ENCODE data around the gene ERCC3. TPM values are rescaled to one million over a fixed set of nuclear protein-coding genes. Genes with fewer than 3 reads are reported as not detected.

The ERCC3 gene
- total and polyA plus RNA-seq, 8 donors = 16.5 to 103 (median 34.5) TPM

DNA sequence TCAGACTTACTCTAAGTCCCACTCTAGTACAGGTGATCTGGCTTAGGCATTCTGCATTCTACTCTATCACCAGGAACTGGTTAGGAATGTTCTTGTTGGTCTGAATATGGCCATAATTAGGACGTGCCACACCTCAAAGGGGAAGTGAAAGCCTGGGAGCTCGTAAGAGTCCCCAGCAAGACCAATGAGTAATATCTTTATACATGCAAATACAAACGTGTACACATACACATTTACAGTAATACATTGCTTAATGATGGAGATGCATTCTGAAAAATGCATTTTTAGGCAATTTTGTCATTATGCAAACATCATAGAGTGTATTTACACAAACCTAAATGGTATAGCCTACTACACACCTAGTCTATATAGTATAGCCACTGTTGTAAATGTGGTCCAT is 19.5 kb upstream of the ERCC3 start:
- peak in 1 of 2 donors; percentile 6 for DNase-seq
- no peak overlapping the region for H3K27ac ChIP-seq

DNA sequence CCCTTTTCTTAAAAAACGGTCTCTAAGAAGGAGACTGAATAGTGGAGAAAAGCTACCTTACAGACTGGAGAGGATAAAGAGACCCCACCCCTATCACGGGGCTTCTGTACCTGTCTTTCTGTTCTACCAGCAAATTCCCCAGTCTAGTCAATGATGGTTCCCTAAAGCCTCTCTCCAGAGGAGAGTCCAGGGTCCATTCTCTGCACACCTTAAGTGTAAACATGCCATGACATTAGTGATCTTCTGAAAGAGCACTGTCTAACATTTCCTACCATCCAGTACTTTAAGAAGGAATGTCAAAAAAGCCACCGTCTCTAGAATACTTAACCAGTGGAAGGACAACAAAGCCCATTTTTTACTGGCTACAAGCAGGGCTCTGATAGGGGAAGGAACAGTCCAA is 17.0 kb upstream of the ERCC3 start:
- intact Hi-C loops (cut with DNase I; ENCODE audit: low total_unique reads) = no loop called here
- H3K9me3 ChIP-seq = no peaks in the 10 kb centered on the region
- DNase-seq = no peak
- H3K4me1 ChIP-seq = no peaks in the 10 kb centered on the region
- WGBS, 5 donors = 90 to 94% (median 92%) methylated on average over 3 of the region's 3 CpGs
- H3K4me3 ChIP-seq = no peak overlapping the region
- no peaks in the 10 kb centered on the region for H3K27me3 ChIP-seq
- TF ChIP-seq, protein P1, sequence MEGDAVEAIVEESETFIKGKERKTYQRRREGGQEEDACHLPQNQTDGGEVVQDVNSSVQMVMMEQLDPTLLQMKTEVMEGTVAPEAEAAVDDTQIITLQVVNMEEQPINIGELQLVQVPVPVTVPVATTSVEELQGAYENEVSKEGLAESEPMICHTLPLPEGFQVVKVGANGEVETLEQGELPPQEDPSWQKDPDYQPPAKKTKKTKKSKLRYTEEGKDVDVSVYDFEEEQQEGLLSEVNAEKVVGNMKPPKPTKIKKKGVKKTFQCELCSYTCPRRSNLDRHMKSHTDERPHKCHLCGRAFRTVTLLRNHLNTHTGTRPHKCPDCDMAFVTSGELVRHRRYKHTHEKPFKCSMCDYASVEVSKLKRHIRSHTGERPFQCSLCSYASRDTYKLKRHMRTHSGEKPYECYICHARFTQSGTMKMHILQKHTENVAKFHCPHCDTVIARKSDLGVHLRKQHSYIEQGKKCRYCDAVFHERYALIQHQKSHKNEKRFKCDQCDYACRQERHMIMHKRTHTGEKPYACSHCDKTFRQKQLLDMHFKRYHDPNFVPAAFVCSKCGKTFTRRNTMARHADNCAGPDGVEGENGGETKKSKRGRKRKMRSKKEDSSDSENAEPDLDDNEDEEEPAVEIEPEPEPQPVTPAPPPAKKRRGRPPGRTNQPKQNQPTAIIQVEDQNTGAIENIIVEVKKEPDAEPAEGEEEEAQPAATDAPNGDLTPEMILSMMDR (IDR thresholded peaks at IDR 0.05) = no peak
- TF ChIP-seq POLR2A (IDR thresholded peaks at IDR 0.05) (no peak), POLR2AphosphoS5 (IDR thresholded peaks at IDR 0.05) (no peak), EP300 (IDR thresholded peaks at IDR 0.05) (no peak)
- peaks cover 28 to 100% (median 95%) of the 10 kb centered on the region in 4 donors for H3K36me3 ChIP-seq
- H3K27ac ChIP-seq = no peak overlapping the region

More for the DNA sequence above, 19.5 kb upstream of the ERCC3 start:
- no peaks in the 10 kb centered on the region for H3K9me3 ChIP-seq
- no peaks in the 10 kb centered on the region for H3K4me1 ChIP-seq
- intact Hi-C loops (cut with DNase I; ENCODE audit: low total_unique reads) = no loop called here
- H3K27me3 ChIP-seq = no peaks in the 10 kb centered on the region
- 72 to 82% (median 81%) methylated on average over 3 of the region's 3 CpGs for WGBS, 5 donors
- TF ChIP-seq EP300 (IDR thresholded peaks at IDR 0.05) (no peak), POLR2AphosphoS5 (IDR thresholded peaks at IDR 0.05) (no peak), POLR2A (IDR thresholded peaks at IDR 0.05) (no peak)
- TF ChIP-seq, protein P1 (IDR thresholded peaks at IDR 0.05) = no peak
- peaks cover 22 to 99% (median 97%) of the 10 kb centered on the region in 4 donors for H3K36me3 ChIP-seq
- no peak overlapping the region for H3K4me3 ChIP-seq

GRCh38 chr2:127309468-127309867 is 15.5 kb upstream of the ERCC3 start:
- H3K27me3 ChIP-seq = no peaks in the 10 kb centered on the region
- no peaks in the 10 kb centered on the region for H3K4me1 ChIP-seq
- TF ChIP-seq EP300 (IDR thresholded peaks at IDR 0.05) (no peak), POLR2A (IDR thresholded peaks at IDR 0.05) (no peak), POLR2AphosphoS5 (IDR thresholded peaks at IDR 0.05) (no peak)
- TF ChIP-seq, protein P1 (IDR thresholded peaks at IDR 0.05) = no peak
- H3K4me3 ChIP-seq = no peak overlapping the region
- H3K36me3 ChIP-seq = peaks cover 20 to 98% (median 88%) of the 10 kb centered on the region in 4 donors
- no peak overlapping the region for H3K27ac ChIP-seq
- H3K9me3 ChIP-seq = no peaks in the 10 kb centered on the region
- WGBS, 5 donors = 86 to 91% (median 89%) methylated on average over 4 of the region's 4 CpGs
- DNase-seq = no peak
- intact Hi-C loops (cut with DNase I; ENCODE audit: low total_unique reads) = no loop called here

DNA sequence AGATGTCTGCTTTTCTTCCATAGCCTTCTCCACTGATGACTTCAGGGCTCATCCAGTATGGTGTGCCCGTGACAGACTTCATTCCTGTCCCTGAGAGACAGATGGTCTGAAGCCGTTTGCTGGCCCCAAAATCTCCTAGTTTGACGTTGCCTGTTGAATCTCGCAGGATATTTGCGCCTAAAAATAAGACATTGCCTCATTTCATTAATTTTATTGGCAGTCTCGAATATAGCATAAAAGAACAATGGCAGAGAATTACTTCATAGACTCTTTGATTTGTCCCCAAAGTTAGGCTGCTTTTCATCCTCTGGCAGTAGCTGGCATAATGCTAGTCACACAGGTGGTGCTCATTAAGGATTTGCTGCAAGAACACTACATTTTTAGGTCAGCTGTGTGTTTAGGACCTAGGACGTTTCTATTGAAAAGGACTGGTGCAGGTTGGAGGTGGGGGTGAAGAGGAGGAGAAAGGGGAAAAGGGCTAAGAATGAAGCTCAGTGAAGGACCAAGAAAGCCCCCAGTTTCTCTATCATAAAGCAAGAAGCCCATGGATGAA is 14.7 kb upstream of the ERCC3 start:
- Histone ChIP-seq H3K9me3 (no peaks in the 10 kb centered on the region), H3K4me1 (no peaks in the 10 kb centered on the region), H3K4me3 (no peak overlapping the region), H3K27me3 (no peaks in the 10 kb centered on the region), H3K27ac (no peak overlapping the region), H3K36me3 (peaks cover 14 to 90% (median 80%) of the 10 kb centered on the region in 4 donors)
- intact Hi-C loops (cut with DNase I; ENCODE audit: low total_unique reads) = no loop called here
- TF ChIP-seq EP300 (IDR thresholded peaks at IDR 0.05) (no peak), POLR2A (IDR thresholded peaks at IDR 0.05) (no peak), POLR2AphosphoS5 (IDR thresholded peaks at IDR 0.05) (no peak)
- TF ChIP-seq, protein P1 (IDR thresholded peaks at IDR 0.05) = no peak
- WGBS, 5 donors = 89 to 93% (median 90%) methylated on average over 7 of the region's 7 CpGs
- DNase-seq = no peak

All from stomach (tissue), 9 donors.